Activated T-cell treated with anti-CD3 and anti-CD28 coated beads, Interleukin-2, amount 50 U/mL, for 48 hours (primary cell): Measurements from ENCODE around the gene PCDH17.

Experiments used
- DNase-seq, 2 experiments: peaks; one replicate each; pipeline ENCODE4 v3.0.0-alpha.2; 2020

The PCDH17 gene

DNA sequence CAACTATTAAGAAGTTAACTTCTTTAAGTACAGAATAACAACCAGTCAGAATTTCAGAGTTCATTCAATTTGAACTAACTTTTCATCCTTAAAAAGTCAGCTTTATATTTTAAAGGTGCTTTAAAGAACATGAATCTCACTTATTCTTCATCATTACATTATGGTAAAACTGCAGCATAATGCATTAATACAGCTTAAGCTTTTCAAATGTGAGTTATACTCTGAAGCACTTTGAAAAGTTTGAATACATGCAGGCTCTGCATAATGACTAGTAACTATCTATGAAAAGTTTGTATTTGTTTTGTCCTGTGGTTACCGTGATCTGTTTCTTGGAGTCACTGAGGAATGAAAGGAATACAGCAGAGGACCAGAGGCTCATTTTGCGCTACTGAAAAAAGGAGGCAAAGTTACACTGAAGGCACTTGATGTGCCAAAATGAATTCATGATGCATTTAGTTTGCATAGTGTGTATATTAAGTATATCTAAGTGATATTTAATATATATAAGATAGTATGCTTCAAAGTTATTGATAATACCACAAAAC, 4.1 kb downstream of the PCDH17 start:
- no peak for DNase-seq

DNA sequence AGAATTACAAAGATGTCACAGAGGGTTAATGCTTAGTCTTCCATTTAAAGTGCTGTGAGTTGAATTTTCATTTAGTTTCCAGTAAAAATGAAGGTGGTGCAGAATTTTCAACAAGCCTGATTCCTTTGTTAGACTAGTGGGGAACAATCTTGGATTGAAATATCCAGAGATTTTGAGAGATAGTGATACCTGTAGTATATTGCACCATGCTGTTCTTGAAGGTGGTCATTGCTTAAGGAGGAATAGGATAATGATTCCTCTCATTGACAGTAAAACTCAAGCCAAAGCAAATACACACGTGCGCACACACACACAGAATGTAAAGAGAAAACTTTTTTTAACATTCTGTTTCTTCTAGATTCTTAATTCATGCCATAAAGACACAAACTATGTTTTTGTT, 5.3 kb downstream of the PCDH17 start:
- DNase-seq = no peak

DNA sequence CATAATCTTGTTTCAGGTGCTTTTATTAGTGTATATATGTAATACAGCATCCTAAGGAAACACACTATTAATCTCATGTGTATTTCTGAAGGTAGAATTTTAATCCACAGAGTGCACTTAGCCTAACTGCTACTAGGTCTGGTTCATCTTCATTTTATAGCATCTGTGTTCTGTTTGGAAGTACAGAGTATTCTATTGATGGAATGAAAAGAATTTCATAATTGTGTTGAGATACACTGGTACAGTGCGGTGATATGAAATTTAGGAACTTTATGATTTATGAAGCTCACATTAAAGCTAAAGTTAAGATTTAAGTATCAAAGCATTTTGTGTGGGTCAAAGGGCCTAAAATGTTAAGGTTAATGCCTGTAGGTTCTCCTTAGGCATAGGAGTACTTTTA, 6.0 kb downstream of the PCDH17 start:
- DNase-seq = no peak

DNA sequence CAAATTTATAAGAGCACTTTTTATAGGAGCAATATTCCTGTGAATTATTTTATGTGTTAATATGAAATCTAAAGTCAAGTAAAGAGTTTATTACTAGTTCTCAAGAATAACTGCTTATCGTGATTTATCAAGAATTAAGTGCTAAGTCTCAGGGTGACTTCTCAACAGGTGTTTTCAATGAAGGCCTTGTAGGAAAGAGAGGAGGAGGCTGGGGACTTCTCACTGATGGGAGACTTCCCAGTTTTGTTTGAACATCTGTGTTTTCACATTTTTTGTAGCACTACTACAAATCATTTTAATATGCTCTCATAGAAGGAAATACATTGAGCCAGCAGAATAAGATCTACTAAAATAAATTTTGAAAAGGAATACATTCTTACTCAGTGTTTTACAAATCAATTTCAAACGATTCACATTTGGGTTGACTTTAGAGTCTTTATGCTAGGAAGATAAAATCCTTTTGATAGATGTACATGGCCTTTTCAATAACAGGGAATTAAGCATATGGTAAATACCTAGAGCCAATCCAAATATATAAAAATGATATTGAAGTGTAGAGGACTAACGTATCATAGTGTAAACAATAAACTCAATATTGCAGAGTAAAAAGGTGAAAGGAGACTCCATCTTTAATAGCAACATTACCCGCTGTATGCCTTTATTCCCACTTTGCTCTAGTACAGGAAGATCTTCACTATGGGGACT, 6.8 kb downstream of the PCDH17 start:
- no peak for DNase-seq

DNA sequence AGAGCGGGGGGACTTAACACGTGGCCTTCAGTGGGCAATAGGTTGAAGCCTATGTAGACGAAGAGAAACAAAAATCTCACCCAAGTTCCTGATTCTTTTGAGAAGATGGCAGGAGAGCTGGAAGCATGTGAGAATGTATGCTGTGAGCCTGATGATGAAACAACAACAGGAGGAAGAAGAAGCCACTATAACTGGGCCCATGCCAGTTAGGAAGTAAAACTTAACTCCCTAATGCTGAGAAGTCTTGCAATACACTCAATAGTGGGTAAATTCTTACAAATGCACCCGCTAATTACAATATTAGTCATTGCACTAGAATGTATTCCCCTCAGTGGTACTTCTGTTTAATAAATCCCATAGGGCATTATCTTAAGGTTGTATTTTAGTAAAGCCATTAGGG, 9.1 kb downstream of the PCDH17 start:
- no peak for DNase-seq

DNA sequence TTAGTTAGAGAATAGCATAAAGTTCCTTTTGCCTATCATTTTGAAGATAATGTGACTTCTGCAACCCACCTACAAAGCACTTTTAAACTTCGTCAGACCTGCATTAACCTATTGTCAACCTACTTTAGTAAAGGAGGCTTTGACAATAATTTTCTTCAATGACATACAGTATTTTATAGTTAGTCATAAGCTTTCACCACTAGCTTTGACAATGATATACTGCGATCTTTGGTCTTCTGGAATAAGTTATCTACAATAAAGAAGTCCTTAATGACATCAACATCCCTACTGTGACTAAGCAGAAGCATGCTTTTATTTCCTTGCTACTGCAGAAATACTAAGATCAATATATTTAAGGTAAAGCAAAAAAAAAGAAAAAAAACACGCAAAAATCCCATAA, 9.5 kb downstream of the PCDH17 start:
- DNase-seq = no peak

DNA sequence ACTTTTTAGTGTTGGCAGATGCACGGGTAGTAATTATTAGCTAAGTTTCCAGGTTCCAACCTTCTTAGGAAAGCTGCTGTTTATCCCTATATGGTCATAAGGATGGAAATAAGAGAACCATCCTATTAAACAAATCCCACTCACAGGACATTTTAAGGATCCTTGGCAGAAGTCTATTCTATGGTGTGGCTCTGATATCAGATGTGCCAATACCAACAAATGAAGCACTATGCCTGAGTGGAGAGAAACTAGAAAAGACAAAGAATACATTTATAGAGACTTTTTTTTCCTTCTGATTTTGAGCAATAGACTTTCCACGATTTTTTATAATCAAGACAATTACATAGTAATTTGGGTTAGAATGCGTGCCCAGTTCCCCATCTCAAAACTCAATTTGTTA, 12.6 kb downstream of the PCDH17 start:
- no peak for DNase-seq

DNA sequence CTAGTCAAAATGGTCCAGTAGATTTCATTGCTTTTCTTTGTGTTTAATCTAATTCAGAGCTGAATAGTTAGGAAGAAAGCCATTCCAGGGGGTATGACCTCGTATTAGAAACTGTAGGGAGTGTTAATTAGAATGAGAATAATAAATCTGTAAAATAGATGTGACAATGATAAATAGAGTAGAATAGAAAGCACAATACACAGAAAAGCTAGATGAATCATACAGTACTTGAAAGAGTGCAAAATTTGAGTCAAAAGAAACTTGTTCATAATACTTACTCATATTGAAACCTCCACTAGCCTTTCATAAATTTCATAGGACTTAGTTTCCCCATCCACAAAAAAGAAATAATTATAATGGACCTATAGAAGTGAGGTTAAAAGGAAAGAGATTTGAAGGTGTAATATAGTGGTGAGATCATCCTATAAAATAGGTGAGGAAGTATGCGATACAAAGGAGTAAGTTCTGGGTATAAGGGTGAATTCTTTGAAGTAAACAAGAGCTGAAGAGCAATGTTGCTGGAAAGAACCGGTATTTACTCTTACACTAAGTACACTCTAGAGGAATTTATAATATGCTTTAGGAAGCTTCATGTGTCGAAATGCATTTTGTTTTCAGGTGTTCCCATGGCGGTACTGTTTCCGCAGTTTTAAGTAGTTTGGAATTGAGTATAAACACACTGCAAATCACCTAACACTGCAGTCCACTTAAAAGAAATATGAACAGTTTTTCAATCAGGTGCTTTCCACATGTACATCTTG, 21.9 kb downstream of the PCDH17 start:
- no peak for DNase-seq

DNA sequence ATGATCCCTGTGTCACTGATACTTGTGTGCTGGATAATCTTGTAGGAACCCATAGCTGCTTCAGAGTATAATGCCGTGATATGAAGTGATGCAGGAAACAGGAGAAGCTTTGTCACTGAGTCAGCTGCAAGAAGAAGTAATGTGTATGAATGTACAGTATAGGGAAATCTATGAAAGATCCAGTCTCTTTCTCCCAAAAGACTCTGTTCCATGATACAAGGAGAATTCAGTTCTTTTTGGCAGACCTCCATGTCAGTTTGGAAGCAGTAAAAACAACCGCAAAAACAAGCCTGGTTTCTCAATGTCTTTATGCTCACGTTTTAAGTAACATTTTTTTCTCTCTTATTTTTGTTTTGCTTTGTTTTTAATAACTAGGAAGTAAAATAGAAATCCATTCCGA, 33.9 kb downstream of the PCDH17 start:
- DNase-seq = no peak

DNA sequence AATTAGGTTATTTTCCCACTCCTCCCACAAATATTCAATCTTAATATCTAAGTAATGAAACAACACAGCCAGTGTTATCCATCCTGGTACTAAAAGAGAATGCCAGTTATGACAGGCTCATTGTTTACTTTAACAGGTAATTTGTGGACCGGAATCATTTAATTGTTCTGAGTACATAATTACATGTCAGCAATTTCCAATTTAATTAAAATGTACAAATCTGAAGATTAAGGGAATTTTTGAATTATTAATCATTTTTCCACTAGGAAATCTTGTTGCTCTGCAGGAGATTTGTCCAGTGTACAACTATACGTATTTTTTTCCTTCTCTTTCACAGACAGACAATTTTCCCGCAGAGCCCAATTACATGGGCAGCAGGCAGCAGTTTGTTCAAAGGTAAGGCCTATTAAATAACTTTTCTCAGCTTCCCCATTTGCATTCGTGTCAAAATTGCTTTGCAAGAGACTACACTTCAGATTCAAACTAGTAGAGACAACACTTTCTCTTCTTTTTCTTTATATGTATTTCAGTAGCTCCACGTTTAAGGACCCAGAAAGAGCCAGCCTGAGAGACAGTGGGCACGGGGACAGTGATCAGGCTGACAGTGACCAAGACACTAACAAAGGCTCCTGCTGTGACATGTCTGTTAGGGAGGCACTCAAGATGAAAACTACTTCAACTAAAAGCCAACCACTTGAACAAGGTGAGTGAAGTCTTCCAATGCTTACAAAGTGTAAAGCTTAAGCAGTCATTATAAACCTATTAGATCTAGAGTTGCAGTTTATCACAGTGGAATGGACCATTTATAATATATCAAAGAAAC, 34.8 kb downstream of the PCDH17 start:
- DNase-seq = no peak

DNA sequence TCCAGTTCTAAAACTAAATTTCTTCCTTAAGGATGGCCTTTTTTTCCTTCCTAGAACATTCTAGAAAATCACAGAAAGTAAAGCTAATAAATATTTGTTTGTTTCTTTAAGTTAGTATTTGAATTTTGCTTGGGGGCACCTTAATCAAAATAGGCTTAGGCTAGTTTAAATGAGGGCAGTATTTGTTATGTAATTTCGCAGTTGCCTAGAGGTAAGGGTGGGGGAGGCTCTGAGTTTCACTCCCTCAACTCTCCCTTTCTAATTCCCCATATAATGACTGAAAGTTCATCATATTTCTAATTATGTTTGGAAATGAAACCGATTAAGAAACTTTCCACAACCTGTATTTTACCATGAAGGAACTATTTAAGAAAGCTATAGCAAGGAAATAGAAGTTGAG, 40.6 kb downstream of the PCDH17 start:
- DNase-seq = no peak

DNA sequence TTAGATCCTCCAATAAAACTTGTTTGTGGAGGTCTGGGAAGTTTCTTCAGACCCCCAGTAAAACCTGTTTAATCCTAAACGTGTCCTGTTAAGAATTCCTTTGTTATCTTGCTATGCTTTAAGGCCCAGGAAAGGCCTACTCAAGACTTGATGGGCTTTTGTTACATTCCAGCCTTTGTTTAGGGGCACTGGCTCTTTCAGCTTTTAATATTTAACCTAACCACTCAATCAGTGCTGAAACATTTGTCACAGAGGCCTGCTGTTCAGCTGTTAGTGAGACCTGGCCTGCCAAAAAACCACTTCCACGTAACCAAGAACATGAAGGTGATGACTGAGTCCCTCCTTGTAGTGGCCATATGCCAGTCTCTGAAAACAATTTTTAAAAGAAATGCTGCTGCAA, 41.7 kb downstream of the PCDH17 start:
- DNase-seq = no peak

DNA sequence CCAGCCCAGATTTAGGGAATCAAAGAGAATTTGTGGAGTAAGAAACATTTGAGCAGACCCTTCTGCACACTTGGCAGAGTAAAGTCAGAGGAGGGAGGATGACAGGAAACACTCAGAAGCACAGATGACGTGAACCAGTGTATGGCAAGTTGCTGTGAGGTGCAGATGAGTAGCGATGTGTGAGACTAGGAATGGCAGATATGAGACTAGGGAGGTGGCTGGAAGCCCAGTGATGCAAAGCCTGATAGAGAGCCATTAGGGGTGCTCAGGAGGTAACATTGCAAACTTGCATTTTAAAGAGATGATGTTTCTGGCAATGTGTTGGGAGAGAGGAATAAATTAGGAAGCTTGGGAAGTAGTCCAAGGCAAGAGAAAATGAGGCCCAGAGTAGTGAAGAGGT, 44.0 kb downstream of the PCDH17 start:
- DNase-seq = no peak

DNA sequence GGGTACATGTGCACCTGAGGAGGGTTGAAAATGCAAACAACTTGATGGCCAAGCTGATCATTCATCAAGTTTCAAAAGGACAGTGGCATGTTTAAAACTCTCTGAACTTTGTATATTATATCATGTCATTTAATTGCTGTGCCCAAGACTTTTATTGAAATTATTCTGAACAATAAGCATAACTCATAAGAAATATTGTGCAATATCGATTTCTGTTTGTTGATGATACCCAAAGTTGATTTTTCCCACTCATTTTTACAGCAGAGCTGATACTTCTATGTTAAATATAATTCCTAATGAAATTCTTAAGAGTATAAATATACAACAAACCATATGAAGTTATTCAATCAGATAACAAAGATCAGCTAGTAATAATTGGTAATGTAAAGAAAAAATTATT, 49.1 kb downstream of the PCDH17 start:
- DNase-seq = no peak

DNA sequence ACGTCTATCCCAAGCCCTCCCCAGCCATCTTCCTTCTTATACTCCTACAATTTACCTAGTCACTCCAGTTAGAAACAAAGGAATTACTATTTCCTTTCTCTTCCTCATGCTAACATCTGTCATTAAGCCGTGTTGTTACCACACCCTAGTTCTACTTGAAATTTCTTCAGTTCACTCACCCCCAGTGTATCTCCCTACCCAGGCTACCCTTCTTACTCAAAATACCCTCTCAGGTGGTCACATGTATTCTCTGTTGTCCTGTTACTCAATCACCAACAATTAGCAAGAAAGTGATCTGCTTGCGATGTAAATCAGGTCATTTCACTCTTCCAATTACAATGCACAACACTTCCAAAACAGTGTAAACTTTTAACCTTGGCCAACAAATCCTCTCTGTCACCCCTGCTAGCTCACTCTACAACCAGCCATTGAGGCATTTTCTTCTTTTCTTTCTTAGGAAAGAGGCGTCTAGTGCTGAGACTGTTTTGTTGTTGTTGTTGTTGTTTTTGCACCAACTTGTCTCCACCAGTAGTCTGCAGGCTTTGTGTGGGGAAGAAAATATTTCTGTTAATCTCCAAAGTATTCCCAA, 50.7 kb downstream of the PCDH17 start:
- no peak for DNase-seq

DNA sequence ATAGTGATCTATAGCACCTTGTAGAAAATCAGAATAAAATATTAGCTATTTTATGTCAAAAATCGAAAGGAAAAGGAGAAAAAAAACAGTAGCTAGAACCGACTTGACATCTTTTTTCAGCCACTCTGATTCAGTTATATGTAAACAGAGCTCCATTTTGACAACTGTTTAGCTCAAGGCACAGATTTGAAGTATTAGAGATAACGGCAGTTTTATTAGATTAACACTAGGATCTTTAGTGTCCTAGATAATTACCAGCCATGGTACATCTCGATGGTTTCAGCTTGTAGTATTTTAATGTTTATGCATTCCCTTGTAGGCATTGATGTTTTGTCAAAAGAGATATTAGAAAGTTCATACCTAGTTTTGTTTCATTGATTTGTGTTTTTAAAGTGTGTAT, 67.3 kb downstream of the PCDH17 start:
- no peak for DNase-seq

DNA sequence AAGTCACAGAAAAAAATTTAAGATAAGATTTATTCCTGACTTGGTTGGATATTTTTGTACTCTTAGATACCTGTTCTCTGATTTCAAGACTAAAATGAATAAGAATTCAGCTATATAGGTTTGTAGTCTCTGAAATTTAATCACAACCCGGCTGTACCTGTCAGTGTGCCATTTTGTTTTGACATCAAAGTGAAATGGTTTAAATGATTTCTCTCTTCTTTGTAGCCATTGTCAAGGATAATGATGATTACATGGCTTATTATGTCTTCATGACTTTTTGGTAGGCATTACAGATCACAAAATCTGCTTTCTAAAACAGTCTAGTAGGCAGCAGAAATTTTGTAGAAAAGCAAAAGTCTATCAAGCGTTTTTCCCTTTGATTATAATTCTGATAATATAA, 72.5 kb downstream of the PCDH17 start:
- no peak for DNase-seq

DNA sequence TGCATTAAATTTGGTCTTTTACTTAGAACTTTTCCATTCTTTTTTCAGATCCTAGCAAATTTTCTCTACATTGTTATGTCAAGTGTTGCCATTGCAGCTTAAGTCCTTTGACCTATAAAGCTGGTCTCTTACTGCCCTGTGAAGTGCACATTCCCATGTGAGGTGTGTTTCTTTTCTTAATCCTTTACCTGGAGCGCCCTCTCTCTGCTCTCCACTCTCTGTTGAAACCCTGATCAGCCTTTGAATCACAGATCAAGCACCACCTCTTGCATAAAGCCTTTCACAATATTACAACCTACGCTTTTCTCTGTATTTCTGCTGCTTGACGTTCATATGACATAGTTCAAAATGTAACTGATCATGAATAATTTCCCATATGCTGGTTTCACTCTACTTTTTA, 84.8 kb downstream of the PCDH17 start:
- DNase-seq = no peak

DNA sequence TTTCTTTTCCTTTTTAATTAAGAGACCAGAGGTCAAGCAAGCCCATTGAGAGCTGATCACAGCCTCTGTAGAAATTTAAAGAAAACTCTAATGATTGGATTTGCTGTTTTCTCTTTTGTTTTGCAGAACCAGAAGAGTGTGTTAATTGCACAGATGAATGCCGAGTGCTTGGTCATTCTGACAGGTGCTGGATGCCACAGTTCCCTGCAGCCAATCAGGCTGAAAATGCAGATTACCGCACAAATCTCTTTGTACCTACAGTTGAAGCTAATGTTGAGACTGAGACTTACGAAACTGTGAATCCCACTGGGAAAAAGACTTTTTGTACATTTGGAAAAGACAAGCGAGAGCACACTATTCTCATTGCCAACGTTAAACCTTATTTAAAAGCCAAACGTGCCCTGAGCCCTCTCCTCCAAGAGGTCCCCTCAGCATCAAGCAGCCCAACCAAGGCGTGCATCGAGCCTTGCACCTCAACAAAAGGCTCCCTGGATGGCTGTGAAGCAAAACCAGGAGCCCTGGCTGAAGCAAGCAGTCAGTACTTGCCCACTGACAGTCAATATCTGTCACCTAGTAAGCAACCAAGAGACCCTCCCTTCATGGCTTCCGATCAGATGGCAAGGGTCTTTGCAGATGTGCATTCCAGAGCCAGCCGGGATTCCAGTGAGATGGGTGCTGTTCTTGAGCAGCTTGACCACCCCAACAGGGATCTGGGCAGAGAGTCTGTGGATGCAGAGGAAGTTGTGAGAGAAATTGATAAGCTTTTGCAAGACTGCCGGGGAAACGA, 93.1 kb downstream of the PCDH17 start:
- no peak for DNase-seq

DNA sequence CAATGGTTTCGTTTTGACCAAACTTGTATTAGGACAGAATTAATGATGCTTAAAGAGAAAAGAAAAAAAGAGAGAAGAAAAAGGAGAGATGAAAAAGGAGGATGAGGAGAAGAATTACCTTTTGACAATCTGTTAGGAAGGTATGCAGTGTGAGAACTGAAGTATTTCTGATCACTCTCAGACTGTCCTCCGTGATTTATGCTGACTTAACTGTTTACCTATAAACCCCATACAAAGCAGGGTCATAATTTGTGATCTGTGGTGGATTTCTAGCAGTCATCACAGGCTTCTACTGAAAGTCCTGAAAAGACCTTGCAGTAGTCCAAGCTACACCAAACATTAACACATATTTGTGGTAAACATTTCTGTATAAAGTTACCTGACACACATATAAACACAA, 93.9 kb downstream of the PCDH17 start:
- no peak for DNase-seq

DNA sequence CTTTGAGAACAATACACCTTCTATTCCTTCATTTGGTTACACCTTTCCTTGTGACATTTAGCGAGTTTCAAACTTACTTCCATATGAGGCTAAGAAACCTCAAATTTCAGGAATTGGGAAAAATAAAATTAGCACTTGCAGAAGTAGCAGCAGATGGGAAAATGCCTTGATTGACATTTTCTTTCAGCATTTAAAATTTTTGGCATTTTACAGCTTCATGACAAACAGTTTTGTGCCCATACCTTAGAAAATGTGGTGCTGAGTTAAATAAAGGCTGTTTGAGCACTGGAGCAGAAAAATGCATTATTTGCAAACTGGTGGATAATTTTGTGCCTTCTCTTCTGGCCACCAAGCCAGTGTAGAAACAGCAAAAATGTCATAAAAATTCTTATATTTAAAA, 95.4 kb downstream of the PCDH17 start:
- DNase-seq = no peak

DNA sequence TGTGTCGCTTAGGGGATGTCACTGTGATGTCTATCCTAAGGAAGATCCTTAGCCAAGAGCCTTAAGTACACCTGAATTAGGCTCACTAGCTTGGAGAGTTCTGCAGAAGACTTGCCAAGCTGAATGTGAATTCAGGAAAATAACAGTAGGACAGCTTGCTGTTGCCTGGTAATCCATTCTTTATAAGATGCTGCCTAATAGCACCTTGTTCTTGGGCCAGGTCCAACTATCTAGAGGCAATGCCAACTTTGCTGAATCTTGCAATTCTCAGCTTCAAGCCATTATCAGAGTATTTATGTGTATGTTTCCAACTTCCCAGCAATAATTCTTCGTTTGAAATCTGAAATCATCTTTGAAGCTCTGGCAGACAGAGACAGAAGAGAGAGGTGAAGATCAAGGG, 102.8 kb downstream of the PCDH17 start:
- DNase-seq = no peak
